ENCODE results near the gene GALNT11. TPM values are rescaled to one million over a fixed set of nuclear protein-coding genes. Genes with fewer than 3 reads are reported as not detected.

GALNT11 gene
- total RNA-seq, 1 donor, result 42.7 TPM

DNA sequence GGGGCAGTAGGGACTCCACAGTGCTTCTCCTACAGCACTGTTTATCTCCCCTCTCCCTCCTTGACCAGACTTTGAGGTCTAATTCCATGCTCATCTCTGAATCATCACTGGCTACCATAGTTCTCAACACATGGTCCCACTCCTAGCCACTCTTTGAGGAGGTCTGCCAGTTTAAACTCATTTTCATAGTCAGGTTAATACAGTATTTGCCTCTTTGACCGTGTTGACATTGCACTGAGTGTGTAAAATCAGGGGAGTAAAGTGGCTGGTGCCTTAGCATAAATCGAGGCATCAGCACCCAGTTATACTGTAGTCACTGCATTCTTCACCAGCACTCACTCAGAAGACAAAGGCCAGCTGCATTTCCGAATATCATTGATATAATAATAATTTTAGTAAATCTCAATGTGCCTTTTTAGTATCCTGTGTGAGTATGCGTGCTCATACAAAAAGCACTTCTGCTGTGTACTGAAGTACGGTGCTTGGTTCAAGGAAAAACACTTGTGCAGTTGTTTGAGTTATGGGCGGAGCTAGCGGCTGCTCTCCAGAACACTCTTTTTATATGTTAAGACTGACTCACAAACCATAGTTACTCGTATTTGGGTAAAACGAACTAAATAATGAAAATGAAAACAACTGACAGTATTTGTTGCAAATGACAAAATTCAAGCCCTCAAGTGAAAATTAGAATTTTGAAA lies 89.7 kb downstream of the GALNT11 start:
- no peak overlapping the region for H3K4me3 ChIP-seq (ENCODE audit: insufficient read depth, low read length)
- H3K9me3 ChIP-seq (ENCODE audit: low read depth, low read length), result no peaks in the 10 kb centered on the region
- no peak overlapping the region for H3K27ac ChIP-seq (ENCODE audit: low read depth, low read length)
- DNase-seq (ENCODE audit: insufficient read length, low spot score, missing footprints), result no peak
- no peaks in the 10 kb centered on the region for H3K79me2 ChIP-seq (ENCODE audit: insufficient read depth, low read length)
- TF ChIP-seq, protein P1, sequence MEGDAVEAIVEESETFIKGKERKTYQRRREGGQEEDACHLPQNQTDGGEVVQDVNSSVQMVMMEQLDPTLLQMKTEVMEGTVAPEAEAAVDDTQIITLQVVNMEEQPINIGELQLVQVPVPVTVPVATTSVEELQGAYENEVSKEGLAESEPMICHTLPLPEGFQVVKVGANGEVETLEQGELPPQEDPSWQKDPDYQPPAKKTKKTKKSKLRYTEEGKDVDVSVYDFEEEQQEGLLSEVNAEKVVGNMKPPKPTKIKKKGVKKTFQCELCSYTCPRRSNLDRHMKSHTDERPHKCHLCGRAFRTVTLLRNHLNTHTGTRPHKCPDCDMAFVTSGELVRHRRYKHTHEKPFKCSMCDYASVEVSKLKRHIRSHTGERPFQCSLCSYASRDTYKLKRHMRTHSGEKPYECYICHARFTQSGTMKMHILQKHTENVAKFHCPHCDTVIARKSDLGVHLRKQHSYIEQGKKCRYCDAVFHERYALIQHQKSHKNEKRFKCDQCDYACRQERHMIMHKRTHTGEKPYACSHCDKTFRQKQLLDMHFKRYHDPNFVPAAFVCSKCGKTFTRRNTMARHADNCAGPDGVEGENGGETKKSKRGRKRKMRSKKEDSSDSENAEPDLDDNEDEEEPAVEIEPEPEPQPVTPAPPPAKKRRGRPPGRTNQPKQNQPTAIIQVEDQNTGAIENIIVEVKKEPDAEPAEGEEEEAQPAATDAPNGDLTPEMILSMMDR (IDR thresholded peaks at IDR 0.05; ENCODE audit: extremely low read depth, low read depth, low read length), result no peak
- H3K27me3 ChIP-seq (ENCODE audit: insufficient read depth, low read length), result no peaks in the 10 kb centered on the region
- H3K4me1 ChIP-seq (ENCODE audit: insufficient read depth, low read length), result no peaks in the 10 kb centered on the region
- no peak overlapping the region for H3K4me2 ChIP-seq (ENCODE audit: insufficient read depth, low read length)
- H2AFZ ChIP-seq (ENCODE audit: low read length), result no peak overlapping the region
- no peaks in the 10 kb centered on the region for H4K20me1 ChIP-seq (ENCODE audit: insufficient read depth, low read length)
- peaks cover 50% of the 10 kb centered on the region for H3K36me3 ChIP-seq (ENCODE audit: insufficient read depth, low read length)

DNA sequence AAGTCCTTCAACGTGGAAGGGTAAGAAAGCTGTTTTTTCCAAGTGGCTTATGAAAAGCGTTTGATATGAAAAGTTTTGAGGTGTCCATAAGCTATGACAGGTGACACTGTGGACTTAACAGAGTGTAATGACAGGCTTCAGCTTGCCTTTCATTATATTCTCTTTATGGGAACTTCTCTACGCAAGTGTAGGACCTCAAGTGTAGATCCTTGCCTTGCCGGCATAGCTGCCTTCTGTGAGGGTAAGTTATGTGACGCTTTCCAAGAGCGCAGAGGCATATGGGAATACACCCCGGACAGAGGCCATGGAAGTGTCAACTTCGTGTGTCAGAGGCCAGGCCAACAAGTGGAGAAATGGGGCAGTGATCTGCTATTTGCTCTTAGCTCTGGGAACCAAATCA lies 91.9 kb downstream of the GALNT11 start:
- Histone ChIP-seq H3K79me2 (ENCODE audit: insufficient read depth, low read length) (no peaks in the 10 kb centered on the region), H3K27me3 (ENCODE audit: insufficient read depth, low read length) (no peaks in the 10 kb centered on the region), H3K4me3 (ENCODE audit: insufficient read depth, low read length) (no peak overlapping the region), H4K20me1 (ENCODE audit: insufficient read depth, low read length) (no peaks in the 10 kb centered on the region), H2AFZ (ENCODE audit: low read length) (no peak overlapping the region), H3K4me1 (ENCODE audit: insufficient read depth, low read length) (no peaks in the 10 kb centered on the region), H3K4me2 (ENCODE audit: insufficient read depth, low read length) (no peak overlapping the region), H3K27ac (ENCODE audit: low read depth, low read length) (no peak overlapping the region), H3K9me3 (ENCODE audit: low read depth, low read length) (no peaks in the 10 kb centered on the region), H3K36me3 (ENCODE audit: insufficient read depth, low read length) (peaks cover 64% of the 10 kb centered on the region)
- TF ChIP-seq, protein P1 (IDR thresholded peaks at IDR 0.05; ENCODE audit: extremely low read depth, low read depth, low read length), result no peak
- DNase-seq (ENCODE audit: insufficient read length, low spot score, missing footprints), result no peak

DNA sequence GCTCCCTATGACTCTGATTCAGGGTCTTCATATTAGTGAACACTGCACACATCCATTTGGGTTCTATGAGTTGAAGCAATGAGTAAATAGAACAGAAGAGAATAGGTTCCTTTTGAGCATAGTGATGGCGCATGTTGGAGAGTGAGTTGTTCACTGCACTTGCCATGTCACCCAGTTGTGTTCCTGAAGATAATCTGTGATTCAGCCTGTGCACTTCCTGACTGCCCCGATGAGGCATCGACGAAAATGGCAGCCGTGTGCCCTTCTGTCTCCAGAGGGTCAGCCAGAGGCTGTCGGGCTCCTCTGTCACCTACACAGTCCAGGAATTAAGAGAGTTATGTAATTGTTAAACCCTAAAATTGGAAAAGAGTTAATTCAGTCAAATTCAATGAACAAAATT lies 94.7 kb downstream of the GALNT11 start:
- no peak overlapping the region for H3K27ac ChIP-seq (ENCODE audit: low read depth, low read length)
- DNase-seq (ENCODE audit: insufficient read length, low spot score, missing footprints), result no peak

DNA sequence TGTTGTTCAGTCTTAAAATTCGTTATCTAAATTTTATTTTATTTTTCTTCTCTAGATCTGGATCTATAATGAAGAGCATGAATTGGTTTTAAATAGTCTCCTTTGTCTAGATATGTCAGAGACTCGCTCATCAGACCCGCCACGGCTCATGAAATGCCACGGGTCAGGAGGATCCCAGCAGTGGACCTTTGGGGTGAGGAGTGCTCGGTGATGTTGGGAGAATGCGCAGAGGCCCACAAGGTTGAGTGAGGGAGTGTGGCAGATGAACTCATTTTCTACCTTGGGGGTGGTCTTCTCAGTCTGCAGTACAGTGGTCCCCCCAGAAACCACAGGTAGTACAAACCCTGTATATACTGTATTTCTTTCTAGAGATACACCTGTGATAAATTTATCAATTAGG lies 95.3 kb downstream of the GALNT11 start:
- peaks cover 80% of the 10 kb centered on the region for H3K36me3 ChIP-seq (ENCODE audit: insufficient read depth, low read length)
- H3K27ac ChIP-seq (ENCODE audit: low read depth, low read length), result no peak overlapping the region
- peaks cover 2% of the 10 kb centered on the region for H4K20me1 ChIP-seq (ENCODE audit: insufficient read depth, low read length)

More for the DNA sequence above, 94.7 kb downstream of the GALNT11 start:
- Histone ChIP-seq H3K4me1 (ENCODE audit: insufficient read depth, low read length) (no peaks in the 10 kb centered on the region), H3K4me3 (ENCODE audit: insufficient read depth, low read length) (no peak overlapping the region), H3K36me3 (ENCODE audit: insufficient read depth, low read length) (peaks cover 84% of the 10 kb centered on the region), H3K27me3 (ENCODE audit: insufficient read depth, low read length) (no peaks in the 10 kb centered on the region), H2AFZ (ENCODE audit: low read length) (no peak overlapping the region), H4K20me1 (ENCODE audit: insufficient read depth, low read length) (peaks cover 2% of the 10 kb centered on the region), H3K79me2 (ENCODE audit: insufficient read depth, low read length) (no peaks in the 10 kb centered on the region), H3K9me3 (ENCODE audit: low read depth, low read length) (peaks cover 3% of the 10 kb centered on the region), H3K4me2 (ENCODE audit: insufficient read depth, low read length) (no peak overlapping the region)
- TF ChIP-seq, protein P1 (IDR thresholded peaks at IDR 0.05; ENCODE audit: extremely low read depth, low read depth, low read length), result no peak

More for the DNA sequence above, 95.3 kb downstream of the GALNT11 start:
- no peaks in the 10 kb centered on the region for H3K27me3 ChIP-seq (ENCODE audit: insufficient read depth, low read length)
- no peak overlapping the region for H3K4me2 ChIP-seq (ENCODE audit: insufficient read depth, low read length)
- DNase-seq (ENCODE audit: insufficient read length, low spot score, missing footprints), result no peak
- H3K9me3 ChIP-seq (ENCODE audit: low read depth, low read length), result peaks cover 3% of the 10 kb centered on the region
- H3K79me2 ChIP-seq (ENCODE audit: insufficient read depth, low read length), result no peaks in the 10 kb centered on the region
- no peak overlapping the region for H2AFZ ChIP-seq (ENCODE audit: low read length)
- TF ChIP-seq, protein P1 (IDR thresholded peaks at IDR 0.05; ENCODE audit: extremely low read depth, low read depth, low read length), result no peak
- no peaks in the 10 kb centered on the region for H3K4me1 ChIP-seq (ENCODE audit: insufficient read depth, low read length)
- H3K4me3 ChIP-seq (ENCODE audit: insufficient read depth, low read length), result no peak overlapping the region
